SJSA1 (cell line): ENCODE data around the gene NISCH. TPM values are rescaled to one million over a fixed set of nuclear protein-coding genes. Genes with fewer than 3 reads are reported as not detected.

ENCODE experiments used
- DNase-seq, 2 experiments: peaks; one replicate each; pipeline ENCODE4 v3.0.0-alpha.2; 2015 to 2020; ENCODE audit warnings: low spot score in 2 of 2, low read depth in 1 of 2
- H3K27ac ChIP-seq: fragments of 250-450 bp; sonication (Bioruptor Pico); 2 replicates; pipeline ENCODE4 v1.5.1; 2020; ENCODE audit warnings: mild to moderate bottlenecking, moderate library complexity
- H3K27me3 ChIP-seq: fragments of 250-450 bp; sonication (Bioruptor Pico); replicated peaks from 2 replicates; pipeline ENCODE4 v1.5.1; 2020; ENCODE audit warnings: mild to moderate bottlenecking, moderate library complexity
- H3K36me3 ChIP-seq: fragments of 250-450 bp; sonication (Bioruptor Pico); 2 replicates; pipeline ENCODE4 v1.5.1; 2020; ENCODE audit warnings: mild to moderate bottlenecking
- H3K4me1 ChIP-seq: fragments of 250-450 bp; sonication (Bioruptor Pico); replicated peaks from 2 replicates; pipeline ENCODE4 v1.6.1; 2021; ENCODE audit warnings: mild to moderate bottlenecking
- H3K4me3 ChIP-seq: fragments of 250-450 bp; sonication (Bioruptor Pico); 2 replicates; pipeline ENCODE4 v1.5.1; 2020; ENCODE audit warnings: mild to moderate bottlenecking
- H3K9me3 ChIP-seq: fragments of 250-450 bp; sonication (Bioruptor Pico); replicated peaks from 2 replicates; pipeline ENCODE4 v1.5.1; 2020; ENCODE audit warnings: mild to moderate bottlenecking
- total RNA-seq: library from RNA; depleted of rRNA; stranded (reverse); fragments of >200 nt; shearing (Covaris generic); gene quantifications from 2 replicates; pipeline ENCODE4 v1.2.3, GENCODE V29; 2014; rRNA removed

NISCH gene
- total RNA-seq, 1 experiment from 2014 or later: 22.4 TPM

- Histone ChIP-seq H3K36me3 (peaks cover 9% of the 10 kb centered on the region), H3K27ac (peak overlapping the region; percentile 55; the same call in 1 of the 2 replicates), H3K9me3 (no peaks in the 10 kb centered on the region), H3K4me3 (peak overlapping the region; percentile 86), H3K27me3 (no peaks in the 10 kb centered on the region), H3K4me1 (peaks cover 31% of the 10 kb centered on the region)
- peak in 1 of 2 experiments; percentile 39 for DNase-seq
Observed at GRCh38 chr3:52534281-52535183, 79.1 kb downstream of the NISCH start.

DNA sequence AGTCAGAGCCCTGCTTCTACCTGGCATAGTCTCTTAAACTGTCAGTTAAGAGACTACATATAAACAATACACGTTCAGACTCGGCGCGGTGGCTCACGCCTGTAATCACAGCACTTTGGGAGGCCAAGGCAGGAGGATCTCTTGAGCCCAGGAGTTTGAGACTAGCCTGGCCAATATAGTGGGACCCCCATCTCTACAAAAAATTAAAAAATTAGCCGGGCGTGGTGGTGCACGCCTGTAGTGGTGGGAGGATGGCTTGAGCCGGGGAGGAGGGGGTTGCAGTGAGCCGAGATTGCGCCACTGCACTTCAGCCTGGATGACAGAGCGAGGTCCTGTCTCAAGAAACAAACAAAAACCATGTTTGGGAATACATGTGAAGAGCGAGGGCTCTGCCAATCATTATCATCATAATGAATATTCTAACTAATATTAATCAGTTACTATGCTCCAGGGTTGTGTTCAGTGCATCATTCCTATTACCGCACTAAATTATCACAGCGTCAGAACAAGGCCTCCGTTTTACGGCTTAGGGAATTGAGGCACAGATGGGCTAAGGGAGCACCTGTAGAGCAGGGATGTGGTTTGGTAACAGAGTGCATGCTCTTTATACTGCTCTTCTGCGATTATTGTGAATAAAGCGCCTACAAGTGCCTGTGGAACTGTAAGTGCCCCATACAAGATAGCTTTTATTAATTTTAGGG is 80.2 kb downstream of the NISCH start:
- H3K36me3 ChIP-seq: peaks cover 17% of the 10 kb centered on the region
- no peak overlapping the region for H3K27ac ChIP-seq
- peaks cover 31% of the 10 kb centered on the region for H3K4me1 ChIP-seq
- H3K27me3 ChIP-seq: no peaks in the 10 kb centered on the region
- H3K9me3 ChIP-seq: no peaks in the 10 kb centered on the region
- peak overlapping the region; percentile 52; the same call in 1 of the 2 replicates for H3K4me3 ChIP-seq
- no peak for DNase-seq

GRCh38 chr3:52536112-52536368 is 80.6 kb downstream of the NISCH start:
- Histone ChIP-seq H3K27me3 (no peaks in the 10 kb centered on the region), H3K36me3 (peaks cover 22% of the 10 kb centered on the region), H3K27ac (no peak overlapping the region), H3K4me3 (peak overlapping the region; percentile 52; the same call in 1 of the 2 replicates), H3K9me3 (no peaks in the 10 kb centered on the region), H3K4me1 (peaks cover 31% of the 10 kb centered on the region)
- DNase-seq: no peak

DNA sequence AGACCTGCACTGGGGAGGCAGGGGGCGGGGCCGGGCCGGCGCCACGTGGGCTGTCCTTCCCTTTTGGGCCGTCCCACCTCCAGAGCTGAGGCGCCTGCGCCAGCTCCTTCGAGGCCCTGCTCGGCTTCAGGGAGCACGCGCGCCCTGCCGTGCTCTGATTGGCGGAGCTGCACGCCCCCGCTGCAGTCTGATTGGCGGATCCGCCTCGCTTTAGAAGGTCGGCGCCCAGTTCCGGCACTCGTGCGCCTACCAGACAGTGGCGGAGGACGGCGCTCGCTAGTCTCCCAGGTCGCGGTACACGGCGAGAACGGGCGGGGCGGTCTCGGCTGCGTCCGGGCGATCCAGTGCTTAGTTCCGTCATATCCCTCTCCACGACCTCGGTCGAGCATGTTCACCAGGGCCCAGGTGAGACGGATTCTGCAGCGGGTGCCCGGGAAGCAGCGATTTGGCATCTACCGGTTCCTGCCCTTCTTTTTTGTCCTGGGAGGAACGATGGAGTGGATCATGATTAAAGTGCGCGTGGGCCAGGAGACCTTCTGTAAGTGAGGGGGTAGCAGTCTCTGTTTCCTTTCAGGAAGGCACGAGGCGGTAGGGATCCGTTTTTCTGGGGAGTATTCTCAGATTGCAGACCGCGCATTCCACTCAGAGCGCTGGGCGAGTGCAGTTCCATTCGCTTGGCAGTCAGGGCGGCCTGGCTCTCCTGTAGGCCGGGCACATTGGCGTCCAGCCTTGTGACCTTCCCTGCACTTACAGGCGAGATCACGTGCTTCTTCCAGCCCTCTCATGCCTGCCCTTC is 81.2 kb downstream of the NISCH start, which contains the start of gene UQCC5:
Gene UQCC5, plus strand, starts transcription at position 237 of the 796 bp plus-strand sequence. Its CDS starts 151 bp downstream, at position 388.
- no peaks in the 10 kb centered on the region for H3K27me3 ChIP-seq
- no peaks in the 10 kb centered on the region for H3K9me3 ChIP-seq
- peaks cover 26% of the 10 kb centered on the region for H3K36me3 ChIP-seq
- peak within 1 kb of the TSS; percentile 52 for H3K4me3 ChIP-seq
- peak within 1 kb of the TSS; percentile 2; the same call in 1 of the 2 replicates for H3K27ac ChIP-seq
- DNase-seq: peak; percentile 92 to 97
- peaks cover 31% of the 10 kb centered on the region for H3K4me1 ChIP-seq

- Histone ChIP-seq H3K27me3 (no peaks in the 10 kb centered on the region), H3K36me3 (peaks cover 22% of the 10 kb centered on the region), H3K4me3 (peak overlapping the region; percentile 52), H3K27ac (no peak overlapping the region), H3K9me3 (no peaks in the 10 kb centered on the region), H3K4me1 (peaks cover 25% of the 10 kb centered on the region)
- no peak for DNase-seq
Observed at GRCh38 chr3:52537165-52537620, 81.8 kb downstream of the NISCH start.

GRCh38 chr3:52537726-52538421 is 82.5 kb downstream of the NISCH start:
- Histone ChIP-seq H3K4me1 (peaks cover 19% of the 10 kb centered on the region), H3K36me3 (peaks cover 22% of the 10 kb centered on the region), H3K4me3 (peak overlapping the region; percentile 52), H3K9me3 (no peaks in the 10 kb centered on the region), H3K27ac (no peak overlapping the region), H3K27me3 (no peaks in the 10 kb centered on the region)
- no peak for DNase-seq

DNA sequence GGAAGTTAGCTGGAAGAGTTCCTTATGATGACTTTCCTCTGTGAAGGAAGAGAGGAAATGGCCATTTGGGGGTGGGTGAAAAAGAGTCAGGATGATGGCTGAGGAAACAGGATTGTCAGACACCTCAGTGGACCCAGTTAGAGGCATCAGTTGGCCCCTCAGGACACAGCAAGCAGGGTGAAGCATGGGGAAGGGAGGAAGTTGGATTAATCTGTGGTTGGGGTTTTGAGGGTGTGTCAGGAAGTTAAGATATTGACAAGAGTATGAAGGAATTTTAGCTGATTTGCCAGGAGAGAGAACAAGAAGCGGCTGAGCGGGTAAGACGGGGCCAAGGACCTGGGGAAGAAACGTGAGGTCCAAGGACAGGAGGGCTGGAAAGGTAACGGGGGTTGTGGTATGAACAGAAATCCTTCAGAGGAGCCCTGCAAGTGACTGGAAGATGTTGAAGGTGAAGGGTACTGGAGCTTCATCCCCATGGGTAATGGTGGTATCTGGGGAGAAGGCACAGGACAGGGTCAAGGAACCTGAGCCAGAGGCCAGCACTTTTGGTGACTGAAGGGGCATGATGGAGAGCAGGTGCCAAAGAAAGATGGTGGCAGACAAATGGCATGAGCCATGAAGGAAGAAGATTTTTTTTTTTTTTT is 83.7 kb downstream of the NISCH start:
- no peaks in the 10 kb centered on the region for H3K9me3 ChIP-seq
- H3K36me3 ChIP-seq: peaks cover 22% of the 10 kb centered on the region
- no peaks in the 10 kb centered on the region for H3K27me3 ChIP-seq
- H3K27ac ChIP-seq: no peak overlapping the region
- H3K4me3 ChIP-seq: no peak overlapping the region
- peaks cover 15% of the 10 kb centered on the region for H3K4me1 ChIP-seq
- no peak for DNase-seq

DNA sequence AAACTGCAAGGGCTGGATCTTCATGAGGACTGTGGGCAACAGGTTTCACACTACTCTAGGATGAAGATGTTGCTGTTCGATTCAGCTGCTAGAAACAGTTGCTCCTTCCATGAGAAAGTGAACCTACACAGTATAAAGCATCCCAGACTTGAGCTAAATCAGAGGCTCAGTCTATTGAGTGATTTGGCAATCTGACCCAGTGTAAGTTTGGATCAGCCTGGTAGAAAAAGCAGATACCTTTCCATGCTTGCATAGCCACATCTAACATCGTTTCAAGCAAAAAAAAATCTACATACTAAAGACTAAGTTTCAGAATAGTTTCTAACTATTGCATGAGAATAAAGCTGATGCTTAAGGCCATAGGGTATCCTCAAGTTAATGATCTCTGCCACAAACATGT is 85.6 kb downstream of the NISCH start:
- Histone ChIP-seq H3K27me3 (no peaks in the 10 kb centered on the region), H3K4me3 (no peak overlapping the region)

More for the DNA sequence above, 85.6 kb downstream of the NISCH start:
- Histone ChIP-seq H3K27ac (no peak overlapping the region), H3K4me1 (peaks cover 11% of the 10 kb centered on the region), H3K9me3 (no peaks in the 10 kb centered on the region), H3K36me3 (peaks cover 25% of the 10 kb centered on the region)
- DNase-seq: no peak

Other genes with a start within 250 kb of the NISCH start
- gene TLR9, start 230.0 kb upstream of the NISCH start, total RNA-seq: not detected in 2 replicates
- gene TWF2, start 216.4 kb upstream of the NISCH start, total RNA-seq: 61.1 and 66.5 TPM in 2 replicates
- 5.5 and 7.7 TPM in 2 replicates for gene PPM1M, start 209.8 kb upstream of the NISCH start, total RNA-seq
- gene WDR82, start 177.0 kb upstream of the NISCH start, total RNA-seq: 24.1 and 37.0 TPM in 2 replicates
- gene GLYCTK, start 167.8 kb upstream of the NISCH start, total RNA-seq: 3.7 and 6.1 TPM in 2 replicates
- 0.47 and 1.1 TPM in 2 replicates for gene DNAH1, start 139.3 kb upstream of the NISCH start, total RNA-seq
- gene BAP1, start 45.6 kb upstream of the NISCH start, total RNA-seq: 50.2 and 60.1 TPM in 2 replicates
- 7.6 and 9.5 TPM in 2 replicates for gene PHF7, start 44.9 kb upstream of the NISCH start, total RNA-seq
- 0.13 TPM in 1 of 2 replicates, not detected in the other for gene SEMA3G, start 10.5 kb upstream of the NISCH start, total RNA-seq
- 18.2 and 32.1 TPM in 2 replicates for gene TNNC1, start 1.6 kb upstream of the NISCH start, total RNA-seq
- gene STAB1, start 39.7 kb downstream of the NISCH start, total RNA-seq: not detected in 2 replicates
- gene NT5DC2, start 78.3 kb downstream of the NISCH start, total RNA-seq: 39.5 and 74.6 TPM in 2 replicates
- gene UQCC5, start 81.0 kb downstream of the NISCH start, total RNA-seq: 1.1 and 37.2 TPM in 2 replicates
- gene PBRM1, start 230.3 kb downstream of the NISCH start, total RNA-seq: 39.3 and 39.6 TPM in 2 replicates
- gene GNL3, start 230.4 kb downstream of the NISCH start, total RNA-seq: 92.6 and 134 TPM in 2 replicates